ENCODE measurements around the gene CD22.

CD22 gene

GRCh38 chr19:35302446-35302845, 26.5 kb upstream of the CD22 start:
- Histone ChIP-seq H3K27me3 (ENCODE audit: insufficient read depth, poor library complexity, severe bottlenecking) (no peaks in the 10 kb centered on the region), H3K27ac (ENCODE audit: poor library complexity, severe bottlenecking) (no peak overlapping the region), H3K4me3 (ENCODE audit: severe bottlenecking) (no peak overlapping the region), H3K9me3 (ENCODE audit: severe bottlenecking) (no peaks in the 10 kb centered on the region), H3K4me1 (ENCODE audit: insufficient read depth, poor library complexity, severe bottlenecking) (no peaks in the 10 kb centered on the region), H3K36me3 (ENCODE audit: low read depth) (no peaks in the 10 kb centered on the region)
- DNase-seq (ENCODE audit: low spot score), result no peak
- TF ChIP-seq CTCF (IDR thresholded peaks at IDR 0.05; ENCODE audit: poor library complexity, severe bottlenecking), result no peak
- ATAC-seq (ENCODE audit: low read depth), result no peak

GRCh38 chr19:35303357-35303915, 25.6 kb upstream of the CD22 start:
- Histone ChIP-seq H3K27ac (ENCODE audit: poor library complexity, severe bottlenecking) (no peak overlapping the region), H3K9me3 (ENCODE audit: severe bottlenecking) (no peaks in the 10 kb centered on the region), H3K4me3 (ENCODE audit: severe bottlenecking) (no peak overlapping the region), H3K4me1 (ENCODE audit: insufficient read depth, poor library complexity, severe bottlenecking) (no peaks in the 10 kb centered on the region), H3K27me3 (ENCODE audit: insufficient read depth, poor library complexity, severe bottlenecking) (no peaks in the 10 kb centered on the region), H3K36me3 (ENCODE audit: low read depth) (no peaks in the 10 kb centered on the region)
- DNase-seq (ENCODE audit: low spot score) (no peak), ATAC-seq (ENCODE audit: low read depth) (no peak)
- TF ChIP-seq CTCF (IDR thresholded peaks at IDR 0.05; ENCODE audit: poor library complexity, severe bottlenecking), result no peak

GRCh38 chr19:35304036-35304435, 25.0 kb upstream of the CD22 start:
- H3K4me3 ChIP-seq (ENCODE audit: severe bottlenecking), result no peak overlapping the region

GRCh38 chr19:35305181-35305580, 23.8 kb upstream of the CD22 start:
- no peak for DNase-seq (ENCODE audit: low spot score)
- Histone ChIP-seq H3K27ac (ENCODE audit: poor library complexity, severe bottlenecking) (no peak overlapping the region), H3K36me3 (ENCODE audit: low read depth) (no peaks in the 10 kb centered on the region), H3K4me1 (ENCODE audit: insufficient read depth, poor library complexity, severe bottlenecking) (no peaks in the 10 kb centered on the region), H3K9me3 (ENCODE audit: severe bottlenecking) (no peaks in the 10 kb centered on the region), H3K4me3 (ENCODE audit: severe bottlenecking) (no peak overlapping the region), H3K27me3 (ENCODE audit: insufficient read depth, poor library complexity, severe bottlenecking) (no peaks in the 10 kb centered on the region)
- TF ChIP-seq CTCF (IDR thresholded peaks at IDR 0.05; ENCODE audit: poor library complexity, severe bottlenecking), result no peak
- ATAC-seq (ENCODE audit: low read depth), result no peak

More at GRCh38 chr19:35304036-35304435, 25.0 kb upstream of the CD22 start:
- Histone ChIP-seq H3K9me3 (ENCODE audit: severe bottlenecking) (no peaks in the 10 kb centered on the region), H3K36me3 (ENCODE audit: low read depth) (no peaks in the 10 kb centered on the region), H3K27ac (ENCODE audit: poor library complexity, severe bottlenecking) (no peak overlapping the region), H3K4me1 (ENCODE audit: insufficient read depth, poor library complexity, severe bottlenecking) (no peaks in the 10 kb centered on the region), H3K27me3 (ENCODE audit: insufficient read depth, poor library complexity, severe bottlenecking) (no peaks in the 10 kb centered on the region)
- no peak for TF ChIP-seq CTCF (IDR thresholded peaks at IDR 0.05; ENCODE audit: poor library complexity, severe bottlenecking)
- DNase-seq (ENCODE audit: low spot score) (no peak), ATAC-seq (ENCODE audit: low read depth) (no peak)

- peak; percentile 45 for TF ChIP-seq CTCF (IDR thresholded peaks at IDR 0.05; ENCODE audit: poor library complexity, severe bottlenecking)
- DNase-seq (ENCODE audit: low spot score) (no peak), ATAC-seq (ENCODE audit: low read depth) (peak; percentile 44; the same call in 2 of the 3 replicates)
- H3K36me3 ChIP-seq (ENCODE audit: low read depth), result no peaks in the 10 kb centered on the region
- H3K4me3 ChIP-seq (ENCODE audit: severe bottlenecking), result no peak overlapping the region
- no peaks in the 10 kb centered on the region for H3K4me1 ChIP-seq (ENCODE audit: insufficient read depth, poor library complexity, severe bottlenecking)
- no peaks in the 10 kb centered on the region for H3K27me3 ChIP-seq (ENCODE audit: insufficient read depth, poor library complexity, severe bottlenecking)
- H3K9me3 ChIP-seq (ENCODE audit: severe bottlenecking), result no peaks in the 10 kb centered on the region
- H3K27ac ChIP-seq (ENCODE audit: poor library complexity, severe bottlenecking), result no peak overlapping the region
These were observed 22.3 kb upstream of the CD22 start for GRCh38 chr19:35306473-35307246.
